ENCODE results near the gene SYNE3. TPM values are rescaled to one million over a fixed set of nuclear protein-coding genes. Genes with fewer than 3 reads are reported as not detected.

SYNE3 gene
- total and polyA plus RNA-seq, 2 experiments from 2014 or later = 0.16 to 2.4 TPM

DNA sequence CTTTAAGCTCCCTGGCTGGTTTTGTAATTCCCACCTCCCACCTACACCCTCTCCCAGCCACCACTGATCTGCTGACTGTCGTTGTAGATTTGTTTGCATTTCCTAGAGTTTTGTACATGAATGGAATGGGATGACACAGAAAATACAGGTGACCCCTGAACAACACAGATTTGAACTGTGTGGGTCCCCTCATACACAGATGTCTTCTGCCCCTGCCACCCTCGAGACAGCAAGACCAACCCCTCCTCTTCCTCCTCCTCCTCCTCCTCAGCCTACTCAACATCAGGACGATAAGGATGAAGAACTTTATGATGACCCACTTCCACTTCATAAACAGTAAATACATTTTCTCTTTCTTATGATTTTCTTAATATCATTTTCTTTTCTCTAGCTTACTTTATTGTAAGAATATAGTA lies 28.8 kb downstream of the SYNE3 start:
- H3K4me1 ChIP-seq (ENCODE audit: insufficient read depth) = peaks cover 19% of the 10 kb centered on the region
- no peaks in the 10 kb centered on the region for H3K9me3 ChIP-seq (ENCODE audit: low read depth)
- no peaks in the 10 kb centered on the region for H3K79me2 ChIP-seq
- TF ChIP-seq EZH2 (IDR thresholded peaks at IDR 0.05; ENCODE audit: borderline replicate concordance) (no peak), EZH2phosphoT487 (IDR thresholded peaks at IDR 0.05; ENCODE audit: low read depth, severe bottlenecking, unreplicated experiment) (no peak)
- TF ChIP-seq, protein P1, sequence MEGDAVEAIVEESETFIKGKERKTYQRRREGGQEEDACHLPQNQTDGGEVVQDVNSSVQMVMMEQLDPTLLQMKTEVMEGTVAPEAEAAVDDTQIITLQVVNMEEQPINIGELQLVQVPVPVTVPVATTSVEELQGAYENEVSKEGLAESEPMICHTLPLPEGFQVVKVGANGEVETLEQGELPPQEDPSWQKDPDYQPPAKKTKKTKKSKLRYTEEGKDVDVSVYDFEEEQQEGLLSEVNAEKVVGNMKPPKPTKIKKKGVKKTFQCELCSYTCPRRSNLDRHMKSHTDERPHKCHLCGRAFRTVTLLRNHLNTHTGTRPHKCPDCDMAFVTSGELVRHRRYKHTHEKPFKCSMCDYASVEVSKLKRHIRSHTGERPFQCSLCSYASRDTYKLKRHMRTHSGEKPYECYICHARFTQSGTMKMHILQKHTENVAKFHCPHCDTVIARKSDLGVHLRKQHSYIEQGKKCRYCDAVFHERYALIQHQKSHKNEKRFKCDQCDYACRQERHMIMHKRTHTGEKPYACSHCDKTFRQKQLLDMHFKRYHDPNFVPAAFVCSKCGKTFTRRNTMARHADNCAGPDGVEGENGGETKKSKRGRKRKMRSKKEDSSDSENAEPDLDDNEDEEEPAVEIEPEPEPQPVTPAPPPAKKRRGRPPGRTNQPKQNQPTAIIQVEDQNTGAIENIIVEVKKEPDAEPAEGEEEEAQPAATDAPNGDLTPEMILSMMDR (IDR thresholded peaks at IDR 0.05; ENCODE audit: poor library complexity) = no peak
- H4K20me1 ChIP-seq (ENCODE audit: insufficient read depth, poor library complexity, severe bottlenecking) = no peaks in the 10 kb centered on the region
- H3K4me2 ChIP-seq = no peak overlapping the region
- H3K36me3 ChIP-seq (replicated peaks; ENCODE audit: insufficient read depth, low read depth) = no peaks in the 10 kb centered on the region
- H3K9me2 ChIP-seq (replicated peaks; ENCODE audit: insufficient read depth) = no peaks in the 10 kb centered on the region
- 63% methylated on average over 3 of the region's 3 CpGs for WGBS (ENCODE audit: low lambda C conversion rate, missing lambda C conversion rate)
- no peak for DNase-seq (ENCODE audit: low spot score)
- no peak overlapping the region for H3K4me3 ChIP-seq
- no peak overlapping the region for H2AFZ ChIP-seq
- H3K27me3 ChIP-seq = no peaks in the 10 kb centered on the region
- no peak overlapping the region for H3K27ac ChIP-seq

DNA sequence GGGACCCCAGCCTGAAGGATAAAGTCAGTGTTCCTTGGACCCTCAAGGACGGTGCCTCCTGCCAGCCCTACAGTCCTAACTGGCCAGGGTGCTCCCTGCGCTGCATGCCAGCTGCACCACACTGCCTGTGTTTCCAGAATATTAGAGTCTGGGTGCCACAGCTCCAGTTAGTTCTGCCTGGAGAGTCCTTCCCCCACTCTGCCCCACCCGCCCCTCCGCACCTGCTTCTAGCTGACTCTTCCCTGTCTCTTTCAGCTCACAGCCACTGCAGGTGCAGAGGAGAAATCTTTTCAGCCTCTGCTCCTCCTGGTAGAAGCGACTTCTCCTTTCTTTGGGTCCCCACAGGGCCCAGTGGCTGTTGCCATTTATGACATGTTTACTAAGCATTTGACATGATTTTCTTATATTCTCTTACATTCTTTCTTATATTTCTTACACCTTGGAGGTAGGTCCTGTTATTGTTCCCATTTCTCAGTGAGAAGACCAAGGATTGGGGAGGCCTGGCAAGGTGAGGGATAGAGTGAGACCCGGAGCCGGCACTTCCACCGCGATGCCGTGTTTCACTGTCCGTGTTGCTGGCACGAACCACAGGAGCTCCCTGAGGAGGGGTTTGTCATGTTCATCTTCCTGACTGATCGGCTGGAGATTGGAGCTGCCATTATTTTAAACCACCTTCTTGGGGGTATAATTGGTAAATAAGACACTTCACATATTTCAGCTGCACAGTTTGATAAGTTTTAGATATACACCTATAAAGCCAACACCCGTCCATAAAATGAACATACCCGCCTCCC lies 29.4 kb downstream of the SYNE3 start:
- H3K27ac ChIP-seq = no peak overlapping the region
- no peak overlapping the region for H3K4me3 ChIP-seq
- no peak for DNase-seq (ENCODE audit: low spot score)
- H3K79me2 ChIP-seq = no peaks in the 10 kb centered on the region
- no peaks in the 10 kb centered on the region for H3K36me3 ChIP-seq (replicated peaks; ENCODE audit: insufficient read depth, low read depth)
- H3K4me2 ChIP-seq = no peak overlapping the region
- no peaks in the 10 kb centered on the region for H3K9me3 ChIP-seq (ENCODE audit: low read depth)
- WGBS (ENCODE audit: low lambda C conversion rate, missing lambda C conversion rate) = 84% methylated on average over 15 of the region's 15 CpGs
- peaks cover 19% of the 10 kb centered on the region for H3K4me1 ChIP-seq (ENCODE audit: insufficient read depth)
- no peaks in the 10 kb centered on the region for H4K20me1 ChIP-seq (ENCODE audit: insufficient read depth, poor library complexity, severe bottlenecking)
- H3K9me2 ChIP-seq (replicated peaks; ENCODE audit: insufficient read depth) = no peaks in the 10 kb centered on the region
- TF ChIP-seq EZH2 (IDR thresholded peaks at IDR 0.05; ENCODE audit: borderline replicate concordance) (no peak), EZH2phosphoT487 (IDR thresholded peaks at IDR 0.05; ENCODE audit: low read depth, severe bottlenecking, unreplicated experiment) (no peak)
- TF ChIP-seq, protein P1 (IDR thresholded peaks at IDR 0.05; ENCODE audit: poor library complexity) = no peak
- H3K27me3 ChIP-seq = no peaks in the 10 kb centered on the region
- no peak overlapping the region for H2AFZ ChIP-seq

DNA sequence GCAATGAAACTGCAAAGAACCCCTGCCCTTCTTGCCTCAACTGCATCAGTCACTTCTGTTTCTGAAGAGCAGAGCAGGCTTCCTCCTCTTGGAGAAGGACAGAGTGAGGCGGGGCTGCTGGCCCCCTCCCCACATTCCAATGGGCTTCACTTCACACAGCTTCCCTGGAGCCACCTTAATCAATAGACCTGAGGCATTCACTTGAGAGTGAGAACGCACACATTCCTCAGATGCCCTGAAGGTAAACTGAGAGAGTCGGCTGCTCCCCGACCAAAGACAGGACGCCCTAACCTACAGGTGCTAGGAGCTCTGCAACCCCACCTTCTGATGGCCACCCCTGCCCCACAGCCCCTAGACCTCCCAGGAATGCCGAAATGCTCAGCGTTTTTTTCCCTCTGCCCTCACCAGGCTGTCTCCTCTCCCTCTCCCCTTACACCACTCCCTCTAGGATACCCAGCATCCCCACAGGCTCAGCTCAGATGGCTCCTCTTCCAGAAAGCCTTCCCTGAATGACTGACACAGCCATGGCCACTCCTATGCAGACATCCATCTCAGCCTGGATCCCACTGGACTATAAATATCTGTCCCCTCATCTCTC lies 31.1 kb downstream of the SYNE3 start:
- WGBS (ENCODE audit: low lambda C conversion rate, missing lambda C conversion rate) = 53% methylated on average over 7 of the region's 7 CpGs
- no peak overlapping the region for H3K4me3 ChIP-seq
- H3K27me3 ChIP-seq = no peaks in the 10 kb centered on the region
- no peaks in the 10 kb centered on the region for H4K20me1 ChIP-seq (ENCODE audit: insufficient read depth, poor library complexity, severe bottlenecking)
- no peaks in the 10 kb centered on the region for H3K9me2 ChIP-seq (replicated peaks; ENCODE audit: insufficient read depth)
- H3K79me2 ChIP-seq = no peaks in the 10 kb centered on the region
- no peak overlapping the region for H2AFZ ChIP-seq
- DNase-seq (ENCODE audit: low spot score) = no peak
- H3K4me2 ChIP-seq = no peak overlapping the region
- TF ChIP-seq EZH2phosphoT487 (IDR thresholded peaks at IDR 0.05; ENCODE audit: low read depth, severe bottlenecking, unreplicated experiment) = no peak
- TF ChIP-seq, protein P1 (IDR thresholded peaks at IDR 0.05; ENCODE audit: poor library complexity) = no peak
- TF ChIP-seq EZH2 (IDR thresholded peaks at IDR 0.05; ENCODE audit: borderline replicate concordance) = no peak
- H3K27ac ChIP-seq = no peak overlapping the region
- peaks cover 12% of the 10 kb centered on the region for H3K4me1 ChIP-seq (ENCODE audit: insufficient read depth)
- no peaks in the 10 kb centered on the region for H3K36me3 ChIP-seq (replicated peaks; ENCODE audit: insufficient read depth, low read depth)
- H3K9me3 ChIP-seq (ENCODE audit: low read depth) = no peaks in the 10 kb centered on the region

Measured in hepatocyte (in vitro differentiated cells).